GM19438 (cell line): ENCODE results near the gene A4GNT.
A peak's percentile ranks its signal among the peaks of the same experiment; 100 is the strongest.
"Not testable (repeated sequence)": the region's sequence is repeated elsewhere in the genome, so short reads cannot be mapped to it uniquely, and the experiment has no call there.

ENCODE experiments used
- ATAC-seq: cut with Tn5 transposase; IDR thresholded peaks from one replicate; pipeline ENCODE4 v1.9.1; 2021; ENCODE audit warnings: low read depth; ENCODE audit not compliant: unreplicated experiment

A4GNT gene

GRCh38 chr3:138132239-138132638 lies at the start of gene A4GNT:
Gene A4GNT, minus strand, starts transcription at chr3:138132390. Its CDS starts 1,134 bp downstream, at chr3:138131256.
- ATAC-seq = no peak

GRCh38 chr3:138180375-138181029 lies 48.3 kb upstream of the A4GNT start:
- ATAC-seq = no peak

- ATAC-seq = peak; percentile 93
Measured at GRCh38 chr3:138174421-138175131, 42.4 kb upstream of the A4GNT start, which contains the start of gene DBR1. Gene DBR1, minus strand, starts transcription at chr3:138174921. Its CDS starts 126 bp downstream, at chr3:138174795.

GRCh38 chr3:138173769-138174420 lies 41.7 kb upstream of the A4GNT start:
- ATAC-seq = no peak

GRCh38 chr3:138172625-138173024 lies 40.4 kb upstream of the A4GNT start:
- no peak for ATAC-seq

GRCh38 chr3:138165061-138165460 lies 32.9 kb upstream of the A4GNT start:
- ATAC-seq = no peak

GRCh38 chr3:138157743-138158142 lies 25.6 kb upstream of the A4GNT start:
- no peak for ATAC-seq

GRCh38 chr3:138154534-138154933 lies 22.3 kb upstream of the A4GNT start:
- ATAC-seq = no peak

GRCh38 chr3:138148503-138148902 lies 16.3 kb upstream of the A4GNT start:
- ATAC-seq = no peak

GRCh38 chr3:138142181-138142580 lies 10.0 kb upstream of the A4GNT start:
- not testable (repeated sequence) for ATAC-seq

- no peak for ATAC-seq
Measured at GRCh38 chr3:138140940-138141339, 8.8 kb upstream of the A4GNT start.

GRCh38 chr3:138139691-138140090 lies 7.5 kb upstream of the A4GNT start:
- ATAC-seq = no peak

- ATAC-seq = no peak
Measured at GRCh38 chr3:138137861-138138260, 5.7 kb upstream of the A4GNT start.

GRCh38 chr3:138136201-138136600 lies 4.0 kb upstream of the A4GNT start:
- ATAC-seq = no peak

GRCh38 chr3:138135833-138136194 lies 3.6 kb upstream of the A4GNT start:
- no peak for ATAC-seq

GRCh38 chr3:138135146-138135832 lies 3.1 kb upstream of the A4GNT start:
- no peak for ATAC-seq

- no peak for ATAC-seq
Measured at GRCh38 chr3:138127636-138128365, 4.4 kb downstream of the A4GNT start.

- no peak for ATAC-seq
Measured at GRCh38 chr3:138125548-138126221, 6.5 kb downstream of the A4GNT start.

GRCh38 chr3:138124706-138125355 lies 7.4 kb downstream of the A4GNT start:
- ATAC-seq = no peak
